Esophagus squamous epithelium (tissue), 5 donors: Measurements from ENCODE around the gene RC3H1. TPM values are rescaled to one million over a fixed set of nuclear protein-coding genes. Genes with fewer than 3 reads are reported as not detected.

ENCODE experiments used
- DNase-seq: peaks from one replicate; lab custom pipeline; 2025; lab: John Stamatoyannopoulos, UW
- H3K27ac ChIP-seq, 4 donors: fragments of 200-600 bp; sonication (generic); one replicate each; pipeline ENCODE4 v1.5.1; 2016 to 2019; ENCODE audit warnings: mild to moderate bottlenecking in 1 of 4
- H3K27me3 ChIP-seq, 4 donors: fragments of 200-600 bp; sonication (generic); 1 replicate in 3 of 4; 2 replicates in 1 of 4; pipeline versions ENCODE4 v1.5.1 to v1.6.0; 2017 to 2021; ENCODE audit warnings: antibody characterized with exemption in 1 of 4
- H3K36me3 ChIP-seq, 3 donors: fragments of 200-600 bp; sonication (generic); one replicate each; pipeline ENCODE4 v1.5.1; 2016 to 2019
- H3K4me1 ChIP-seq, 3 donors: fragments of 200-600 bp; sonication (generic); one replicate each; pipeline ENCODE4 v1.5.1; 2017 to 2019
- H3K4me3 ChIP-seq, 4 donors: fragments of 200-600 bp; sonication (generic); 1 replicate in 3 of 4; 2 replicates in 1 of 4; pipeline ENCODE4 v1.5.1; 2016 to 2019; ENCODE audit warnings: mild to moderate bottlenecking in 2 of 4, moderate library complexity in 1 of 4
- H3K9me3 ChIP-seq, 3 donors: fragments of 200-600 bp; sonication (generic); one replicate each; pipeline ENCODE4 v1.5.1; 2016 to 2019
- POLR2A ChIP-seq, 4 donors: fragments of 450-650 bp; IDR thresholded peaks; one replicate each; pipeline ENCODE4 v1.6.1; 2017; ENCODE audit warnings: antibody characterized with exemption in 4 of 4, mild to moderate bottlenecking in 4 of 4, moderate library complexity in 3 of 4
- WGBS, 2 donors: methylation state at CpG; one replicate each; pipeline ENCODE4 v1.1.5; 2018; 5-methylcytosine and 5-hydroxymethylcytosine counted together
- intact Hi-C: fragments of 100-400 bp; cut with DNase I; formaldehyde crosslinking; loops from one replicate; pipeline ENCODE4 v1.15.0; 2022
- total RNA-seq, 4 donors: library from RNA; depleted of rRNA; stranded (reverse); fragments of >200 nt; gene quantifications; one replicate each; pipeline ENCODE4 v1.1.0, GENCODE V29; 2016
- TF ChIP-seq, protein P1 (sequence below), 6 experiments: fragments of 450-650 bp in 4 of 6; fragments of 200-600 bp in 2 of 6; sonication (generic) in 2 of 6; IDR thresholded peaks; one replicate each; pipeline ENCODE4 v1.5.1; 2016 to 2019; ENCODE audit warnings: antibody characterized with exemption in 6 of 6, mild to moderate bottlenecking in 4 of 6, moderate library complexity in 4 of 6
- donor health status: DM: yes; HTN: yes; CAD: no.

Gene RC3H1
- total RNA-seq, 4 donors from 2014 or later = 19.6 to 31.9 (median 28.0) TPM

DNA sequence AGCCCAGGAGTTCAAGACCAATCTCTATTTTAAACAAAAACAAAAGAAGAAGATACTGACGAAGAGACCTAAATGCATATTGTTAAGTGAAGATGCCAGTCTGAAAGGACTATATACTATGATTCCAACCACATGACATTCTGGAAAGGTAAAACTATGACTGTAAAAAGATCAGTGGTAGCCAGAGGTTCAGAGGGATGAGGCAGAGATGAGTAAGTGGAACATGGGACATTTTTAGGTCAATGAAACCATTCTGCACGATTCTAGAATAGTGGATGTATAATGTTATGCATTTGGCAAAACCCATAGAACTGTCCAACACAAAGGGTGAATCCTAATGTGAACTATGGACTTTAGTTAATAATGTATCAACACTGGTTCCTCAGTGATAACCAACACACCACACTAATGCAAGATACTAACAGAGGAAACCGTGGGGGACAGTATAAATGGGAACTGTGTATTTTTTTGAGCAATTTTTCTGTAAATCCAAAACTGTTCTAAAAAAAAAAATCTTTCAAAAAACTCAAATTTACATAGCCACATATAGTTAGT lies 8.2 kb downstream of the RC3H1 start:
- 74 to 81% methylated on average over 3 of the region's 3 CpGs for WGBS, 2 donors
- peaks cover 4 to 56% (median 12%) of the 10 kb centered on the region in 3 donors for H3K4me1 ChIP-seq
- TF ChIP-seq, protein P1, sequence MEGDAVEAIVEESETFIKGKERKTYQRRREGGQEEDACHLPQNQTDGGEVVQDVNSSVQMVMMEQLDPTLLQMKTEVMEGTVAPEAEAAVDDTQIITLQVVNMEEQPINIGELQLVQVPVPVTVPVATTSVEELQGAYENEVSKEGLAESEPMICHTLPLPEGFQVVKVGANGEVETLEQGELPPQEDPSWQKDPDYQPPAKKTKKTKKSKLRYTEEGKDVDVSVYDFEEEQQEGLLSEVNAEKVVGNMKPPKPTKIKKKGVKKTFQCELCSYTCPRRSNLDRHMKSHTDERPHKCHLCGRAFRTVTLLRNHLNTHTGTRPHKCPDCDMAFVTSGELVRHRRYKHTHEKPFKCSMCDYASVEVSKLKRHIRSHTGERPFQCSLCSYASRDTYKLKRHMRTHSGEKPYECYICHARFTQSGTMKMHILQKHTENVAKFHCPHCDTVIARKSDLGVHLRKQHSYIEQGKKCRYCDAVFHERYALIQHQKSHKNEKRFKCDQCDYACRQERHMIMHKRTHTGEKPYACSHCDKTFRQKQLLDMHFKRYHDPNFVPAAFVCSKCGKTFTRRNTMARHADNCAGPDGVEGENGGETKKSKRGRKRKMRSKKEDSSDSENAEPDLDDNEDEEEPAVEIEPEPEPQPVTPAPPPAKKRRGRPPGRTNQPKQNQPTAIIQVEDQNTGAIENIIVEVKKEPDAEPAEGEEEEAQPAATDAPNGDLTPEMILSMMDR (IDR thresholded peaks at IDR 0.05) = no peak
- TF ChIP-seq POLR2A (IDR thresholded peaks at IDR 0.05) = no peak
- no peak overlapping the region for H3K27ac ChIP-seq
- no peak overlapping the region for H3K4me3 ChIP-seq
- H3K36me3 ChIP-seq = peaks cover 0 to 9% (median 0%) of the 10 kb centered on the region in 3 donors
- no peak for DNase-seq
- intact Hi-C loops = no loop called here
- H3K27me3 ChIP-seq = no peaks in the 10 kb centered on the region
- no peaks in the 10 kb centered on the region for H3K9me3 ChIP-seq

DNA sequence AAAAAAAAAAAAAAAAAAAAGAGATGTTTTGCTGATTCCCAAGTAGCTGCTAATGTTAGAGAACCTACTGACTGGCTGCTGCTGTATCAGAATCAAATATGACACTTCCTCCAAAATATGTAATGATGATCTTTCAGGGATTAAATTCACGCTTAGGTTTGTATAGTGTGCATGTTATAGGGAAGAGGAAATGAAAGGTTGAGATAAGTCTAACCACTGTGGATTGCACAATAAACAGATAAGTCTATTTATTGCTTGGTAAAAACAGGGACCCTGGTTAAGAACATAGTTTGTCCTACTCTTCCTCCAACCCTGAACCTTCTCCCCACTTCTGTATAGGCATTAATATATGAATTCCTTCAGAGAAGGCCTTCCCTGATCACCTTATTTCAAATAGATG lies 13.2 kb downstream of the RC3H1 start:
- TF ChIP-seq POLR2A (IDR thresholded peaks at IDR 0.05) = no peak
- TF ChIP-seq, protein P1 (IDR thresholded peaks at IDR 0.05) = no peak
- H3K9me3 ChIP-seq = no peaks in the 10 kb centered on the region
- peaks cover 0 to 56% (median 21%) of the 10 kb centered on the region in 3 donors for H3K4me1 ChIP-seq
- H3K27ac ChIP-seq = no peak overlapping the region
- H3K36me3 ChIP-seq = peaks cover 0 to 17% (median 0%) of the 10 kb centered on the region in 3 donors
- 31 to 42% methylated on average over 1 of the region's 1 CpG for WGBS, 2 donors
- intact Hi-C loops = no loop called here
- no peak for DNase-seq
- no peak overlapping the region for H3K4me3 ChIP-seq
- H3K27me3 ChIP-seq = no peaks in the 10 kb centered on the region

DNA sequence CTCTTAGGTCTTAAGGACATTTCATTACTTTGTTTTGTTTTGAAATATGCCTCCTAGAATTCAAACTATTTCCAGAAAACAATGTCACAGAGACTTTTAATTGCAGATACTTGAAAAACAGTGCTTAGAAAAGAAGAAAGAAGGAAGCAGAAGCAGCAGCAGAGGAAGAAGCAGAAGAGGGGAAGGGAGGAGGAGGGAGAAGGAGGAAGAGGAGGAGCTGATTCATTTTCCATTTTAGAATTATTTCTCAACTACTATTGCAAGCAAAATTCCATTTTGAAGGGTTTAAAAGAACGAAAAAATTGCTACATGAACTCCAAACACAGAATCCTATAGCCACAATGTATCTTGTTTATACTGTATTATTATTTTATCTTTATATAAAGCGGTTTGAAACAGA lies 13.9 kb downstream of the RC3H1 start:
- 80 to 82% methylated on average over 2 of the region's 2 CpGs for WGBS, 2 donors
- Histone ChIP-seq H3K4me3 (no peak overlapping the region), H3K27me3 (no peaks in the 10 kb centered on the region), H3K4me1 (peaks cover 0 to 53% (median 21%) of the 10 kb centered on the region in 3 donors), H3K9me3 (no peaks in the 10 kb centered on the region), H3K27ac (peak overlapping the region in 1 of 4 donors; percentile 0), H3K36me3 (peaks cover 0 to 17% (median 0%) of the 10 kb centered on the region in 3 donors)
- no peak for TF ChIP-seq POLR2A (IDR thresholded peaks at IDR 0.05)
- TF ChIP-seq, protein P1 (IDR thresholded peaks at IDR 0.05) = no peak
- no peak for DNase-seq
- intact Hi-C loops = no loop called here

DNA sequence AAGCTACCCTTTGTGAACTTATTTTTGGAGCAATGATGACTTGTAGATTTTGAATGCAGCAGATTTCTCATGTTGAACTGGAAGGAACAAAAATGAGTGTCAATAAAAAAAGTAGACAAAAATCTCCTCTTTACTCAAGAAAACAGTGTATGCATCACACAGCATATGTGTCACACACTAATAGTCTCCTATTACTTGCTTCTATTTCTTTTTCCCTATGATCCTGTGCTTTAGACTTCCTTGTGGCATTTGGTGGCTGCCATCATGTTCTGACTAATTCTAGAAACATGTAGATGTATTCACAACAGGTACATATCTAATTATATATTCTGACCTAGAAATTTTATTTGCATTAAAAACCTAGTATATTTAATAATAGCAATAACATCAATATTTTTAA lies 14.3 kb downstream of the RC3H1 start:
- TF ChIP-seq, protein P1 (IDR thresholded peaks at IDR 0.05) = no peak
- TF ChIP-seq POLR2A (IDR thresholded peaks at IDR 0.05) = no peak
- intact Hi-C loops = no loop called here
- Histone ChIP-seq H3K27me3 (no peaks in the 10 kb centered on the region), H3K4me3 (no peak overlapping the region), H3K4me1 (peaks cover 0 to 57% (median 21%) of the 10 kb centered on the region in 3 donors), H3K9me3 (no peaks in the 10 kb centered on the region), H3K27ac (peak overlapping the region in 1 of 4 donors; percentile 2), H3K36me3 (peaks cover 0 to 17% (median 0%) of the 10 kb centered on the region in 3 donors)
- DNase-seq = no peak

DNA sequence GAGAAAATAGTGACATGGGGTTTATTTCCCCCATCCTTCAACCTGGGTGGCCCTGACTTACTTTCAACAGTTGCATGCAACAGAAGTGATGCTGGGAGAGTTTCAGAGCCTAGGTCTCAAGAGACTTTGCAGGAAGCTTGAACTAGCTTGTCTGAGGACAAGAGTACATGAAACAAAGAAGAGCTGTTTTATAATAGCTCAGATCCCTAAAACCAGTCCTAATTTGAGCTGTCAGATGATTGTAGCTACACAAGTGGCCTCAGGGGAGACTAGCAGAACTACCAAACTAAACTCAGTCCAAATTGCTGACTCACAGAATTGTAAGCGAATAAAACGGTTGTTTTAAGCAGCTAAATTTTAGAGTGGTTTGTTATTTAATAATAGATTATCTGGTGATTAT lies 17.1 kb downstream of the RC3H1 start:
- no peak for DNase-seq

More for the DNA sequence above, 17.1 kb downstream of the RC3H1 start:
- H3K9me3 ChIP-seq = no peaks in the 10 kb centered on the region
- WGBS, 2 donors = 6 to 12% methylated on average over 2 of the region's 2 CpGs
- intact Hi-C loops = no loop called here
- H3K4me3 ChIP-seq = no peak overlapping the region
- no peaks in the 10 kb centered on the region for H3K27me3 ChIP-seq
- peaks cover 0 to 78% (median 21%) of the 10 kb centered on the region in 3 donors for H3K4me1 ChIP-seq
- peaks cover 0 to 8% (median 0%) of the 10 kb centered on the region in 3 donors for H3K36me3 ChIP-seq
- no peak for TF ChIP-seq POLR2A (IDR thresholded peaks at IDR 0.05)
- TF ChIP-seq, protein P1 (IDR thresholded peaks at IDR 0.05) = no peak
- peak overlapping the region in 1 of 4 donors; percentile 10 for H3K27ac ChIP-seq
